Astrocyte (in vitro differentiated cells and primary cell): ENCODE measurements around the gene MIA2.

Experiments
- CTCF ChIP-seq: IDR thresholded peaks from 2 replicates; pipeline ENCODE4 v1.5.1; 2011; ENCODE audit warnings: low read depth, mild to moderate bottlenecking, inconsistent platforms, low read length, moderate library complexity; ENCODE audit not compliant: insufficient read depth
- EZH2 ChIP-seq: IDR thresholded peaks from 2 replicates; pipeline ENCODE4 v1.6.1; 2012; ENCODE audit warnings: mild to moderate bottlenecking, low read length, inconsistent platforms; ENCODE audit not compliant: insufficient read depth

- TF ChIP-seq EZH2 (no peak), CTCF (no peak)
Observed at GRCh38 chr14:39228509-39229221, 5.0 kb upstream of the MIA2 start.
